ENCODE data around the gene SHISA5.
"Not testable (repeated sequence)": the region's sequence is repeated elsewhere in the genome, so short reads cannot be mapped to it uniquely, and the experiment has no call there.

SHISA5 gene

DNA sequence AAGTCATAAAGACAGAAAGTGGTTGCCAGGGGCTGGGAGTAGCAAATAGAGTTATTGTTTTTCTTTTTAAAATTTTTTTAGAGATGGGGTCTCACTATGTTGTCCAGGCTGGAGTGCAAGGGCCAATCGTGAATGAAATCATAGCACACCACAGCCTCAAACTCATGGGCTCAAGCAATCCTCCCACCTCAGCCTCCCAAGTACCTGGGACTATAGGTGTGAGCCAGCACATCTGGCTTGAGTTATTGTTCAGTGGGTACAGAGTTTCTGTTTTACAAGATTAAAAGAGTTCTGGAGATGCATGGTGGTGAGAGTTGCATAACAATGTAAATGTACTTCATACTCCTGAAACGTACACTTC lies 29.0 kb upstream of the SHISA5 start:
- no peak for TF ChIP-seq CTCF (IDR thresholded peaks at IDR 0.05; ENCODE audit: control insufficient read depth, extremely low read depth, insufficient read depth)
- no peak for DNase-seq (ENCODE audit: low read depth)
- H3K4me3 ChIP-seq (ENCODE audit: low read depth, low read length) = no peak overlapping the region

DNA sequence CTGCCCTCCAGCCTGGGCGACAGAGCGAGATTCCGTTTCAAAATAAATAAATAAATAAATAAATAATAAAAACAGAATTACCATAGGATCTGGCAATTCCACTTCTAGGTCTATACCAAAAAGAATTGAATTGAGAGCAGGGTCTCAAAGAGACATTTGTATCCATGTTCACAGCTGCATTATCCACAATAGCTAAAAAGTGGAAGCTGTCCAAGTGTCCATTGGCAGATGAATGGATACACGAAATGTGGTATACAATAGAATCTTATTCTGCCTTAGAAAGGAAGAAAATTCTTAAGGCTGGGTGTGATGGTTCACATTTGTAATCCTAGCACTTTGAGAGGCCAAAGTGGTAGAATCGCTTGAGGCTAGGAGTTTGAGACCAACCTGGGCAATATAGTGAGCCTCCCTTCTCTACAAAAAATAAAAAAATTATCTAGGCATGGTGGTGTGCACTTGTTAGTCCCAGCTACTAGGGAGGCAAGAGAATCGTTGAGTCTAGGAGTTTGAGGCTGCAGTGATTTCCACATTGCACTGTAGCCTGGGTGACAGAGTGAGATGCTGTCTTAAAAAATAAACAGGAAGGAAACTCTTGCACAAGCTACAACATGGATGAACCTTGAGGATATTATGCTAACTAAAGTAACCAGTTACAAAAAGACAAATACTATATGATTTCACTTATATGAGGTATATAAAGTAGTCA lies 28.4 kb upstream of the SHISA5 start:
- TF ChIP-seq CTCF (IDR thresholded peaks at IDR 0.05; ENCODE audit: control insufficient read depth, extremely low read depth, insufficient read depth) = no peak
- DNase-seq (ENCODE audit: low read depth) = no peak
- H3K4me3 ChIP-seq (ENCODE audit: low read depth, low read length) = no peak overlapping the region

- not testable (repeated sequence) for DNase-seq (ENCODE audit: low read depth); H3K4me3 ChIP-seq (ENCODE audit: low read depth, low read length)
These were observed 26.7 kb upstream of the SHISA5 start for GRCh38 chr3:48530701-48531100.

- no peak for DNase-seq (ENCODE audit: low read depth)
- TF ChIP-seq CTCF (IDR thresholded peaks at IDR 0.05; ENCODE audit: control insufficient read depth, extremely low read depth, insufficient read depth) = no peak
- H3K4me3 ChIP-seq (ENCODE audit: low read depth, low read length) = no peak overlapping the region
These were observed 24.8 kb upstream of the SHISA5 start for GRCh38 chr3:48528754-48529153.

GRCh38 chr3:48528048-48528447 lies 24.1 kb upstream of the SHISA5 start:
- DNase-seq (ENCODE audit: low read depth) = no peak
- no peak for TF ChIP-seq CTCF (IDR thresholded peaks at IDR 0.05; ENCODE audit: control insufficient read depth, extremely low read depth, insufficient read depth)
- H3K4me3 ChIP-seq (ENCODE audit: low read depth, low read length) = no peak overlapping the region

DNA sequence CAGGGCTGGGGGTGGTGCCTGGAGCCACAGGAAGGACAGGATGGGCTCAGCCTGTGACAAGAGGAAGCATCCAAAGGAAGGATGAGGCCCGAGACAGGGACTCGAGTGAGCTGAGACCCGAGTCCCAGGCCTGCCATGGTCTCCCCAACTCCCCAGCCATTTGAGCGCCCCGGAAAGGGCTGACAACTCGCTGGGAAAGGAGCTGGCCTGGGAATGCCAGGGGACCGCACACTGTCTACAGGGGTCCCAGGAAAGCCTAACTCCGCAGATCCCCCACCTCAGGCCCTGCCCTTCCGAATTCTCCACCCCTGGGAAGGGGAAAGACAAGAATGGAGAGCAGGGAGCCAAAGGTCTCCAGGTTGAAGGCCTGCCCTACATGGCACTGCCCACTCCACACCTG lies 21.0 kb upstream of the SHISA5 start:
- TF ChIP-seq CTCF (IDR thresholded peaks at IDR 0.05; ENCODE audit: control insufficient read depth, extremely low read depth, insufficient read depth) = no peak
- no peak overlapping the region for H3K4me3 ChIP-seq (ENCODE audit: low read depth, low read length)
- DNase-seq (ENCODE audit: low read depth) = no peak

DNA sequence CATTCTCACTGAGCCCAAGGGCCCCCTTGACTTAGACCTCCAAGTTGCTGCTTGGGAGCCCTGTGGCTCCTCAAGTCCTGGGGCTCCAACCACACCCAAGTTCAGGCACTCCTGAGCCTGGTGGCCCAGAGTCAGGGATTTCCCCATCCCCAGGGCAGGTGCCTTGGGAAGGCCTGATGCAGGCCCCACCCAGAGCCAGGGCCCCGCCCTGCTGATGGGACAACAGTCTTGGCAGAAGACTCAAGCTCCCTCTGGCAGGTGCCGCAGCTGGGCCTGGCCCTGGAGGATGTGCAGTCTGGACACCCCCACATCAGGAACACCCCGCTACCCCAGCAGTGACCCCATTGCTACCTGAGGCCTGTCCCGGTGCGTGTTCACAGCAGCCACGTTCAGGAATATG lies 17.7 kb upstream of the SHISA5 start:
- H3K4me3 ChIP-seq (ENCODE audit: low read depth, low read length) = no peak overlapping the region
- DNase-seq (ENCODE audit: low read depth) = no peak
- TF ChIP-seq CTCF (IDR thresholded peaks at IDR 0.05; ENCODE audit: control insufficient read depth, extremely low read depth, insufficient read depth) = no peak
